ENCODE data around the gene OR11L1. TPM values are rescaled to one million over a fixed set of nuclear protein-coding genes. Genes with fewer than 3 reads are reported as not detected.

The OR11L1 gene
- total and polyA plus RNA-seq, 7 experiments from 2014 or later = not detected

DNA sequence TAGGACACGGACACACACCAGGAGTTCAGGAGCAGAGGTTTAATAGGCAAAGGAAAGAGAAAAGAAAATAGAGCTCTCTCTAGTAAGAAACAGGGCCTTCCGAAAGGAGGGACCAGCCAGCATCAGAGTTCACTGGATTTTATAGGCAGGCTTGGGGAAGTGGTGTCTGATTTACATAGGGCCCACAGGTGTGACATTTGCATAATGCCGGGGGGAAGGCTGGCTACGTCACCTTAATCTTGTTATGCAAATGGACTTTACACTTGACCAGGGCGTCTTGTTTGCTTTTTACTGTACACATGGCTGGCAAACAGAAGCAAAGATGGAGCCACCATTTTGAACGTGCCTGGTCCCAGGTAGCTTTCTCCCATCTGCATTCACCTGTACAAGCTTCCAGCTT lies 17.7 kb downstream of the OR11L1 start, which contains the start of gene OR14A16:
TSS of gene OR14A16 (minus strand) at position 97 of the 400 bp plus-strand sequence. CDS start 8,390 bp downstream, outside the sequence.
- intact Hi-C loops (cut with micrococcal nuclease) = no loop called here
- no peak within 1 kb of the TSS for H3K27ac Mint-ChIP-seq
- CTCF ChIA-PET = no interaction called here
- no peak for DNase-seq
- no peaks in the 10 kb centered on the region for H3K36me3 Mint-ChIP-seq
- H3K27me3 Mint-ChIP-seq = no peaks in the 10 kb centered on the region
- no peaks in the 10 kb centered on the region for H3K36me3 ChIP-seq (ENCODE audit: control insufficient read depth in 2 of 3, insufficient read depth in 3 of 3, low read length in 3 of 3)
- no peaks in the 10 kb centered on the region for H3K9me3 ChIP-seq (ENCODE audit: control insufficient read depth in 2 of 3, low read length in 3 of 3)
- H3K27me3 ChIP-seq (ENCODE audit: control insufficient read depth in 2 of 2, insufficient read depth in 2 of 2, low read length in 2 of 2) = no peaks in the 10 kb centered on the region
- POLR2A ChIA-PET = no interaction called here
- H3K4me1 Mint-ChIP-seq = no peaks in the 10 kb centered on the region
- ATAC-seq = no peak
- H3K27ac ChIP-seq (ENCODE audit: low read depth, low read length) = no peak within 1 kb of the TSS
- no peaks in the 10 kb centered on the region for H3K4me1 ChIP-seq (ENCODE audit: control insufficient read depth in 2 of 2, insufficient read depth in 2 of 2, low read length in 2 of 2)
- no peak within 1 kb of the TSS for H3K4me3 Mint-ChIP-seq
- H3K9me3 Mint-ChIP-seq = peaks cover 0 to 1% (median 0%) of the 10 kb centered on the region in 11 donors
- H3K4me3 ChIP-seq (ENCODE audit: low read length) = no peak within 1 kb of the TSS

DNA sequence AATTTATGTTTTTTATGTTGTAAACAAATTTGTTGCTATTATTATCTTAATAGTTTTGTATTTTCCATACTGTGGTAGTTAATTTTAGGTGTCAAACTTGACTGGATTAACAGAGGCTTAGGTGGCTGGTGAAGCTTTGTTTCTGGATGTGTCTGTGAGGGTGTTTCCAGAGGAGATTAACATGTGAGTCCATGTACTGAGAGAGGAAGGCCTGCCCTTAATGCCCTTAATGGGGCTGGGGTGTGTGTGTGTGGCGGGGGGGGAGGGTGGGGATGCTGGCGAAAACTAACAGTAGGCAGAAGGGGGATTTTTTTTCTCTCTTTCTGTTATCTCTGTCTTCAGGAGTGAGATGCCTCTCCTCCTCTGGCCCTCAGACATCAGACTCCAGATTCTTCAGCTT lies 19.6 kb downstream of the OR11L1 start:
- Histone ChIP-seq H3K4me1 (ENCODE audit: control insufficient read depth in 2 of 2, insufficient read depth in 2 of 2, low read length in 2 of 2) (no peaks in the 10 kb centered on the region), H3K4me3 (ENCODE audit: low read length) (no peak overlapping the region), H3K27me3 (ENCODE audit: control insufficient read depth in 2 of 2, insufficient read depth in 2 of 2, low read length in 2 of 2) (no peaks in the 10 kb centered on the region), H3K27ac (ENCODE audit: low read depth, low read length) (no peak overlapping the region), H3K9me3 (ENCODE audit: control insufficient read depth in 2 of 3, low read length in 3 of 3) (no peaks in the 10 kb centered on the region), H3K36me3 (ENCODE audit: control insufficient read depth in 2 of 3, insufficient read depth in 3 of 3, low read length in 3 of 3) (no peaks in the 10 kb centered on the region)
- POLR2A ChIA-PET = no interaction called here
- ATAC-seq (no peak), DNase-seq (no peak)
- intact Hi-C loops (cut with micrococcal nuclease) = no loop called here
- Mint-ChIP-seq H3K9me3 (peaks cover 0 to 1% (median 0%) of the 10 kb centered on the region in 11 donors), H3K4me3 (no peak overlapping the region), H3K27me3 (no peaks in the 10 kb centered on the region), H3K27ac (no peak overlapping the region), H3K36me3 (no peaks in the 10 kb centered on the region), H3K4me1 (no peaks in the 10 kb centered on the region)
- CTCF ChIA-PET = no interaction called here

DNA sequence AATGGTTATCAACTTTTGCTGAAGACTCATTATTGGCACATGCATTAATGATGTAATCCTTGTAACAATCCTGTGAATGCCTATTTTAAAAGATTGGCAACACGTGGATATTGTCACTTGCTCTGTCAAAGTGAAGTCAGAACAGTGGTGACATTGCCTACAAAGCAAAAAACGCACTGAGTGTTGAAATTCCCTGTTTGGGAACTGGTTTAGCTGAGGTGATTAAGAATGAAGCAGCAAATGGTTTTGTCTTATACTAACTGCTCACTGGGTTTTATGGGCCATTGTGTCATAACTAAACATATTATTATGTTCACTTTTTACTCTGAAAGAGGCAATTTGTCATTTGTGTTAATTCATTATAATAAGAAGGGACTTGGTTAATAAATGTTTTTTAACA lies 29.1 kb downstream of the OR11L1 start:
- ChIA-PET POLR2A (no interaction called here), CTCF (no interaction called here)
- H3K27ac Mint-ChIP-seq = no peak overlapping the region

DNA sequence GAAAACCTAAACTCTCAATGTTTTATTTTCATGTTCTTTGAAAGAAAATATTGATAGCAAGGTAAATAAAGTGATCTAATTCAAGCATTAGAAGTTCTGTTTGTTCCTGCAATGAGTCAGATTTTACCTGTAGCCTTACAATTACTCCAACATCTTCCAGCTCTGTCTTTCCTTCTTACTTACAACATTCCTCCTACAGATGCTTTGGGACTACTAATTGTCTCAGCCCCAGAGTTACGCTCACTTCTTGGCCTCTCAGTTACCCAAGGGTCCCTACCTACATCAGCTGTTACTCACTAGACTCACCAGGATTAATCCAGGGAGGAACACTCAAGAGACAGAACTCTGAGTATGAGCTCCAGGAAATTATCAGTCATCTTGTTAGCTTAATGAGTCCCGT lies 44.2 kb downstream of the OR11L1 start:
- Mint-ChIP-seq H3K4me3 (no peak overlapping the region), H3K27me3 (peaks cover 0 to 6% (median 0%) of the 10 kb centered on the region in 5 donors), H3K4me1 (no peaks in the 10 kb centered on the region), H3K36me3 (no peaks in the 10 kb centered on the region), H3K27ac (no peak overlapping the region), H3K9me3 (peaks cover 0 to 6% (median 2%) of the 10 kb centered on the region in 11 donors)
- H3K4me1 ChIP-seq (ENCODE audit: control insufficient read depth in 2 of 2, insufficient read depth in 2 of 2, low read length in 2 of 2) = no peaks in the 10 kb centered on the region
- ChIA-PET POLR2A (no interaction called here), CTCF (no interaction called here)
- no peaks in the 10 kb centered on the region for H3K36me3 ChIP-seq (ENCODE audit: control insufficient read depth in 2 of 3, insufficient read depth in 3 of 3, low read length in 3 of 3)
- H3K4me3 ChIP-seq (ENCODE audit: low read length) = no peak overlapping the region
- ATAC-seq (no peak), DNase-seq (no peak)
- no peaks in the 10 kb centered on the region for H3K9me3 ChIP-seq (ENCODE audit: control insufficient read depth in 2 of 3, low read length in 3 of 3)
- intact Hi-C loops (cut with micrococcal nuclease) = no loop called here
- H3K27ac ChIP-seq (ENCODE audit: low read depth, low read length) = no peak overlapping the region
- no peaks in the 10 kb centered on the region for H3K27me3 ChIP-seq (ENCODE audit: control insufficient read depth in 2 of 2, insufficient read depth in 2 of 2, low read length in 2 of 2)

More for the DNA sequence above, 29.1 kb downstream of the OR11L1 start:
- Histone ChIP-seq H3K27me3 (ENCODE audit: control insufficient read depth in 2 of 2, insufficient read depth in 2 of 2, low read length in 2 of 2) (no peaks in the 10 kb centered on the region), H3K9me3 (ENCODE audit: control insufficient read depth in 2 of 3, low read length in 3 of 3) (no peaks in the 10 kb centered on the region), H3K4me1 (ENCODE audit: control insufficient read depth in 2 of 2, insufficient read depth in 2 of 2, low read length in 2 of 2) (no peaks in the 10 kb centered on the region), H3K27ac (ENCODE audit: low read depth, low read length) (no peak overlapping the region), H3K36me3 (ENCODE audit: control insufficient read depth in 2 of 3, insufficient read depth in 3 of 3, low read length in 3 of 3) (no peaks in the 10 kb centered on the region), H3K4me3 (ENCODE audit: low read length) (no peak overlapping the region)
- Mint-ChIP-seq H3K9me3 (peaks cover 0 to 7% (median 2%) of the 10 kb centered on the region in 11 donors), H3K4me1 (no peaks in the 10 kb centered on the region), H3K36me3 (no peaks in the 10 kb centered on the region), H3K4me3 (no peak overlapping the region), H3K27me3 (peaks cover 0 to 8% (median 0%) of the 10 kb centered on the region in 5 donors)
- intact Hi-C loops (cut with micrococcal nuclease) = no loop called here
- ATAC-seq = no peak
- DNase-seq = no peak

Other genes starting within 250 kb of the OR11L1 start
- not detected for gene OR2G3, start 236.3 kb downstream of the OR11L1 start, total RNA-seq
- not detected for gene OR2G3, start 236.3 kb downstream of the OR11L1 start, polyA plus RNA-seq
- not detected for gene OR13G1, start 162.2 kb downstream of the OR11L1 start, total RNA-seq
- gene OR13G1, start 162.2 kb downstream of the OR11L1 start, polyA plus RNA-seq = not detected
- gene OR6F1, start 125.2 kb downstream of the OR11L1 start, total RNA-seq = not detected
- not detected for gene OR6F1, start 125.2 kb downstream of the OR11L1 start, polyA plus RNA-seq
- gene OR14K1, start 103.3 kb downstream of the OR11L1 start, total RNA-seq = not detected
- gene OR14K1, start 103.3 kb downstream of the OR11L1 start, polyA plus RNA-seq = not detected
- gene OR14A2, start 93.8 kb downstream of the OR11L1 start, total RNA-seq = not detected
- gene OR14A2, start 93.8 kb downstream of the OR11L1 start, polyA plus RNA-seq = not detected
- not detected for gene OR1C1, start 81.3 kb downstream of the OR11L1 start, total RNA-seq
- not detected for gene OR1C1, start 81.3 kb downstream of the OR11L1 start, polyA plus RNA-seq
- gene OR14A16, start 17.8 kb downstream of the OR11L1 start, total RNA-seq = not detected
- not detected for gene OR14A16, start 17.8 kb downstream of the OR11L1 start, polyA plus RNA-seq
- gene TRIM58, start 15.3 kb upstream of the OR11L1 start, total RNA-seq = 1 to 10 TPM in 2 of 5 experiments, under 1 TPM in 2, not detected in 1; 0.24 to 2.1 (median 0.65) TPM
- under 1 TPM; 0.15 to 0.17 TPM for gene TRIM58, start 15.3 kb upstream of the OR11L1 start, polyA plus RNA-seq
- under 1 TPM in 2 of 5 experiments, not detected in 3; 0.31 to 0.83 TPM for gene OR2W3, start 53.7 kb upstream of the OR11L1 start, total RNA-seq
- not detected for gene OR2W3, start 53.7 kb upstream of the OR11L1 start, polyA plus RNA-seq
- not detected for gene OR2T8, start 78.4 kb upstream of the OR11L1 start, total RNA-seq
- not detected for gene OR2T8, start 78.4 kb upstream of the OR11L1 start, polyA plus RNA-seq
- gene OR2AJ1, start 83.0 kb upstream of the OR11L1 start, total RNA-seq = not detected
- not detected for gene OR2AJ1, start 83.0 kb upstream of the OR11L1 start, polyA plus RNA-seq
- gene OR2L8, start 107.0 kb upstream of the OR11L1 start, total RNA-seq = 1 to 10 TPM in 1 of 5 experiments, under 1 TPM in 2, not detected in 2; 0.66 to 1.4 (median 0.94) TPM
- not detected for gene OR2L8, start 107.0 kb upstream of the OR11L1 start, polyA plus RNA-seq
- under 1 TPM in 4 of 5 experiments, not detected in 1; 0.22 to 0.65 (median 0.48) TPM for gene OR2AK2, start 123.3 kb upstream of the OR11L1 start, total RNA-seq
- not detected for gene OR2AK2, start 123.3 kb upstream of the OR11L1 start, polyA plus RNA-seq
- under 1 TPM in 4 of 5 experiments, not detected in 1; 0.10 to 0.51 (median 0.26) TPM for gene OR2L5, start 171.8 kb upstream of the OR11L1 start, total RNA-seq
- gene OR2L5, start 171.8 kb upstream of the OR11L1 start, polyA plus RNA-seq = not detected
- under 1 TPM; 0.17 to 0.64 (median 0.32) TPM for gene OR2L2, start 188.2 kb upstream of the OR11L1 start, total RNA-seq
- under 1 TPM; 0.33 to 0.36 TPM for gene OR2L2, start 188.2 kb upstream of the OR11L1 start, polyA plus RNA-seq
- gene OR2L3, start 204.9 kb upstream of the OR11L1 start, total RNA-seq = under 1 TPM in 2 of 5 experiments, not detected in 3; 0.17 to 0.27 TPM
- not detected for gene OR2L3, start 204.9 kb upstream of the OR11L1 start, polyA plus RNA-seq